Measurements from ENCODE around the gene HMGCL. TPM values are rescaled to one million over a fixed set of nuclear protein-coding genes. Genes with fewer than 3 reads are reported as not detected.

Gene HMGCL
- total RNA-seq, 8 experiments from 2014 or later: 26.9 to 58.0 (median 42.2) TPM

Other genes with a start within 250 kb of the HMGCL start
- 1,000 to 10,000 TPM; 1,687 to 4,332 (median 2,623) TPM for gene RPL11, start 133.6 kb downstream of the HMGCL start, total RNA-seq
- 10 to 100 TPM; 28.5 to 54.9 (median 37.2) TPM for gene ELOA, start 82.0 kb downstream of the HMGCL start, total RNA-seq
- 100 to 1,000 TPM in 2 of 8 experiments, 10 to 100 TPM in 6; 40.1 to 106 (median 82.9) TPM for gene PITHD1, start 47.0 kb downstream of the HMGCL start, total RNA-seq
- gene LYPLA2, start 34.3 kb downstream of the HMGCL start, total RNA-seq: 100 to 1,000 TPM in 1 of 8 experiments, 10 to 100 TPM in 7; 42.4 to 120 (median 61.1) TPM
- 10 to 100 TPM; 18.2 to 57.1 (median 44.3) TPM for gene GALE, start 24.7 kb downstream of the HMGCL start, total RNA-seq
- 10 to 100 TPM in 6 of 8 experiments, 1 to 10 TPM in 2; 6.5 to 23.1 (median 18.9) TPM for gene FUCA1, start 42.9 kb upstream of the HMGCL start, total RNA-seq
- under 1 TPM in 4 of 8 experiments, not detected in 4; 0.09 to 0.57 (median 0.11) TPM for gene CNR2, start 87.9 kb upstream of the HMGCL start, total RNA-seq
- 100 to 1,000 TPM in 1 of 8 experiments, 10 to 100 TPM in 7; 71.0 to 157 (median 83.7) TPM for gene PNRC2, start 134.4 kb upstream of the HMGCL start, total RNA-seq
- gene SRSF10, start 154.9 kb upstream of the HMGCL start, total RNA-seq: 100 to 1,000 TPM; 101 to 230 (median 169) TPM